Stimulated activated CD4-positive, alpha-beta T cell treated with anti-CD3 and anti-CD28 coated beads, Interleukin-1b, Interleukin-23, amount 100 ng/mL, for 1 hour (primary cell): ENCODE measurements around the gene RAB18.
"Not testable (repeated sequence)": the region's sequence is repeated elsewhere in the genome, so short reads cannot be mapped to it uniquely, and the experiment has no call there.

Source experiments
- DNase-seq, 2 donors: peaks; one replicate each; pipeline ENCODE4 v3.0.0-alpha.2; 2020; ENCODE audit warnings: low read depth in 2 of 2

Gene RAB18

GRCh38 chr10:27504007-27504807 is at the start of gene RAB18:
RAB18 (plus strand) TSS chr10:27504304; CDS start chr10:27504370, 66 bp downstream.
- DNase-seq: peak; percentile 89 to 96

DNA sequence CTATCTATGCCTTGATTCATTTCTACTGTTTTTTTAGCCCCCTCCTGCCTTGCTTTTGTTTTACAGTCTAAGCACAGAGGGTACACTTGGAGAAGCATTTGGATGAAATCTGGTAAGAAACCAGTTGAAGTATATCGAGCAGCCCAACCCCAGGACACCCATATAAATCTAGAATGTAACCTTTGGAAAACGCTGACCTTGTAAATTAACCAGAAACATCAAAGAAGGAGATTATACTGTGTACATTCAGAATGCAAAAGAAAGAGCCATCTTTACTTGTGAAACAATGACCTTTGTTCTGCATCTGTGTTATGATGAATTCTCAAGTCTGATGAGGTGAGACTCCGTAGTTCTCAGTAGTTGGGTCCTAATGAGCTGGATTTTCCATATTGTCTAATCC is 49.3 kb upstream of the RAB18 start:
- no peak for DNase-seq

- DNase-seq: no peak
Measured at GRCh38 chr10:27457261-27457945, 46.7 kb upstream of the RAB18 start.

GRCh38 chr10:27457966-27458365 is 46.1 kb upstream of the RAB18 start:
- DNase-seq: no peak

DNA sequence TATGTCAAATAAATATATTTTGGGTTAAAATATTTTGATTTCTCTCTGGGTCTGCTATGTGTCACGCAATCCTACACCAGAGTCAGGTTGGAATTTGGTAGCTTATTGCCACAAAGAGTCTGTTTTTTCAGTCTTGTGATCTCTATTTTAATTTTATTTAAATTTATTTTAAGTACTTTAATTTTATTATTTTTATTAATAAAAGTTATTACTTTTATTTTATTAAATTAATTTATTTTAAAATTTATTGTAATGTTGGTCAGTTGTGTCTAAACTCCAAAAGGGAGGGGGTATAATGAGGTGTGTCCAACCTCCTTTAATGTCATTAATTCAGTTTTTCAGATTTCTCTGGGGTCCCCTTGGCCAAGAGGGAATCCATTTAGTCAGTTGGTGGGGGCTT is 42.8 kb upstream of the RAB18 start:
- DNase-seq: no peak

DNA sequence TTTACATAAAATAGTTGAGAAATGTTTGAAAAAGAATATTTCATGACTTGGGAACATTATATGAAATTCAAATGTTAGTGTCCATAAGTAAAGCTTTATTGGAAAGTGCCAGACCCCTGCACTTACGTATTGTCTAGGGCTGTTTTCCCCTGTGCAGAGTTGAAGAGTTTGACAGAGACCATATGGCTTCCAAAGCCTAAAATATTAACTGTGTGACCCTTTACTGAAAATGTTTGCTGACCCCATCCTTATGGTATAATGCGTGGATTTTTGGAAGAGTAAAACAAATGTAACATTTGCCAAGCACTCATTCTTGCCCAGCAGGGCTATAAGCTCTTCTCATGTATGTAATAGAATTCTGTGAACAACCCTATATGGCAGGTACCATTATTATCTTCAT is 40.1 kb upstream of the RAB18 start:
- DNase-seq: no peak

DNA sequence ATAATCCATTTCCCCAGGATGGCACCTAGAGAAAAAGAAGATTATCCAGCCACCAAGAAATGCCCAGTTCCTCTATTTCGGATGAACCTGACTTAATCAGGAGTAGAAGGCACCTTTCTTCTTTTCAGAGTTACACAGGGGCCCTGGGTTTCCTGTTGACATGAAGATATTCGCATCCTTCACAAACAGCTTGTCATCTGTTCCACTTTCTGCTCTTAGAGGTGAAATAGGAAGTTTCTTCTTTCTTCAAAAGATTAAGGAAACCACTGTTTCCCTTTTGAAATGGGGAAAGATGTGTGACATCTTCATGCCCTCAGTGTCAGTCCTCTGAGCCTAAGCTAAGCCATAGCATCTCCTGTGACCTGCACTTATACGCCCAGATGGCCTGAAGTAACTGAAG is 39.1 kb upstream of the RAB18 start:
- DNase-seq: no peak

- DNase-seq: not testable (repeated sequence)
Measured at GRCh38 chr10:27465596-27465995, 38.5 kb upstream of the RAB18 start.

- no peak for DNase-seq
Measured at GRCh38 chr10:27470885-27471284, 33.2 kb upstream of the RAB18 start.

DNA sequence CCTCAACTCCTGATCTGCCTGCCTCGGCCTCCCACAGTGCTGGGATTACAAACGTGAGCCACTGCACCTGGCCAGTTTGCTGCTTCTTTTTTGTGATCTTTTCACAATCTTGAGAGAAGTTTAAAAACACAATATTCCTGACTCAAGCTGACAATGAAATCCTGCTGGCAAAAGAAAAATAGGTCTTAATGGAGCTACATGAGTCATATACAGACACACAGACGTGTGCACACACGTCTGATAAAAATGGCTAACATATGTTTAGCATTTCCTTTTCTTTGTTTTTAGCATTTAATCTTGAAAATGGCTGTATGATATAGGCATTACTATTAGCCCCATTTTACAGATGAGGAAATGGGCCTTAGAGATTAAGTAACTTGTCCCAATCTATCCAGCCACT is 29.4 kb upstream of the RAB18 start:
- DNase-seq: no peak

DNA sequence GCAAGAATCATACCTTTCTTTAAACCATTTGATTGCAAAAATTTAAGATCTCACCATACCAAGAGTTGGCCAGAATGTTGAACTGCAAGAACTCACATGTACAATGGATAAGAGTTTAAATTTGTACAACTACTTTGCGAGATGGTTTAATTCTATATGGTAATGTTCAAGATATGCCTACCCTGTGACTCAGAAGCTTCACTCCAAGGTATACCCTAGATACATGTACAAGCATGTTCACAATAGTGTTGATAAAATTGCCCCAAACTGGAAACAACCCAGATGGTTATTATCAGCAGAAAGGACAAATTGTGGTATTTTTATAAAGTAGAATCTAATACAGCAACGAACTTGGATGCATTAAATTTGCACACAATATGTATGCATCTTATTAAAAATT is 25.1 kb upstream of the RAB18 start:
- DNase-seq: no peak

- DNase-seq: no peak
Measured at GRCh38 chr10:27481486-27481885, 22.6 kb upstream of the RAB18 start.

GRCh38 chr10:27482984-27483956 is 20.8 kb upstream of the RAB18 start:
- no peak for DNase-seq

GRCh38 chr10:27485368-27485767 is 18.7 kb upstream of the RAB18 start:
- DNase-seq: no peak

- DNase-seq: no peak
Measured at GRCh38 chr10:27485986-27486385, 18.1 kb upstream of the RAB18 start.

GRCh38 chr10:27490807-27491206 is 13.3 kb upstream of the RAB18 start:
- no peak for DNase-seq

GRCh38 chr10:27494116-27494805 is 9.8 kb upstream of the RAB18 start:
- DNase-seq: no peak

GRCh38 chr10:27496137-27496536 is 8.0 kb upstream of the RAB18 start:
- no peak for DNase-seq

GRCh38 chr10:27500096-27500495 is 4.0 kb upstream of the RAB18 start:
- DNase-seq: no peak

DNA sequence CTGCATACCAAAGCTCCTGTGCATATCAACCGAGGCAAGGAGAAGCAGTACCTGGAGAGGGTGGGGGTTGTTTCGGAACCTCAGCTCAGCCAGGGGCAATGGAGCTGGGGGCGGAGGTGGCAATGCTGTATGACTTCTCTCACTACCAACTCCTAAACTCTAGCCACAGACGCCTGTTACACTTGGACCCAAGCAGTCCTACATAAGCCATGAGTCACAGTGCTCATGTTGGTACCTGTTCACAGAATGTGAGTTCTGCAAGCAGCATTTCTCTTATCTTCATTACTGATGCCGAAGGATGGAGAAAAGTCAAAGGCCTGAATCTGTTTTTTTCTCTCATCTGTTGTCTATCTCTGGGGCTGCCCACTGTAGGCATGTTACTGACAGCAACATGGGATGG is 3.2 kb upstream of the RAB18 start:
- DNase-seq: no peak

DNA sequence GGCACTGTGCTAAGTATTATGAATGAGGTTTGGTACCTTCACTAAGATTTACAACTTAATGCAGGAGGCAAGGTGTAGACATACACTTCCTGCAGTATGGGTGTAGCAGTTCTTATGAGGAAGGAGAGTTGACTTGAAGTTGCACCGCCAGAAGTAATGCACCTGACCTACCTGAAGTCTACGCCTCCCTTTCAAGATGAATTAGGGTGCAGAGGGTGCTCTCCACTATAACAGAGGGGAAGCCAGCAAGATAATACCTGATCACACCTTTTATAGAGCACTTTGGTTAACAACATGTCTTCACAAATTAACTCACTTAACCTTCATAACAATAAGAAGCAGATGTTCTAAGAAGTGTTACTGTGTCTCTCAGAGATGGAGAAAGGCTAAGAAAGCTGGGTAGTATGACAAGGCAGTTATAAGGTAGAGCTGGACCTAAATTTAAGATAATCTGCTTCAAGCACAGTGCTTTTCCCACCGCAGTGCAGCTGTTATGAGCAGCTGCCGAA is 552 bp upstream of the RAB18 start:
- no peak for DNase-seq
